WI38 (cell line): ENCODE results near the gene VKORC1.

Experiments used
- H3K4me3 ChIP-seq: 2 replicates; pipeline ENCODE4 v1.5.1; 2011; ENCODE audit warnings: low read depth, mild to moderate bottlenecking, control low read depth, low read length
- TF ChIP-seq, protein P1 (sequence below): IDR thresholded peaks from 2 replicates; pipeline ENCODE4 v1.5.1; 2012; ENCODE audit warnings: low read depth, mild to moderate bottlenecking, control low read depth, low read length

VKORC1 gene

DNA sequence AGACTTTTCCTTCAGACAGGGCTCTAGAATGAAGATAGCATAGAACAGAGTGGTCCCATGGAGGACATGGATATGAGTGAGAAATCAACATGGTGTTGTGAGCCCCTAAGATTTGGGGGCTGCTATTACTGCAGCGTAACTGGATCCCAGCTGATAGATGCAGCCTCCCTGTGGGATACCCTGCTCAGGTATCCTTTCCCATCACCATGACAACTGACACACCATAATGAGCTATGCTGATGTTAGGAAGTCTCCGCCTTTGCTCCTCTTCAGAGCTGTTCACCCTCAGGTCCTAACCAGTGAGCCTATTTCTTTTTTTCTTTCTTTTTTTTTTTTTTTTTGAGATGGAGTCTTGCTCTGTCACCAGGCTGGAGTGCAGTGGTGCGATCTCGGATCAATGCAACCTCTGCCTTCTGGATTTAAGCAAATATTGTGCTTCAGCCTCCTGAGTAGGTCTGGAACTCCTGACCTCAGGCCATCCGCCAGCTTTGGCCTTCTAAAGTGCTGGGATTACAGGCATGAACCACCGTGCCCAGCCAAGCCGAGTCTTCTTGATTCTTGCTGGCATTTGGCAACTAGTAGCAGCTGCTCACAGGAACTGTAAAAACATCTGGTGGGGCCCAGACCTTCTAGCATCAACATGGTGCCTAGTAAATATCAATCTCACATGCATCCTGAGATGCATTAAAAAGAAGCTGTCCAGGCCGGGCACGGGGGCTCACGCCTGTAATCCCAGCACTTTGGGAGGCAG lies 44.1 kb downstream of the VKORC1 start:
- TF ChIP-seq, protein P1, sequence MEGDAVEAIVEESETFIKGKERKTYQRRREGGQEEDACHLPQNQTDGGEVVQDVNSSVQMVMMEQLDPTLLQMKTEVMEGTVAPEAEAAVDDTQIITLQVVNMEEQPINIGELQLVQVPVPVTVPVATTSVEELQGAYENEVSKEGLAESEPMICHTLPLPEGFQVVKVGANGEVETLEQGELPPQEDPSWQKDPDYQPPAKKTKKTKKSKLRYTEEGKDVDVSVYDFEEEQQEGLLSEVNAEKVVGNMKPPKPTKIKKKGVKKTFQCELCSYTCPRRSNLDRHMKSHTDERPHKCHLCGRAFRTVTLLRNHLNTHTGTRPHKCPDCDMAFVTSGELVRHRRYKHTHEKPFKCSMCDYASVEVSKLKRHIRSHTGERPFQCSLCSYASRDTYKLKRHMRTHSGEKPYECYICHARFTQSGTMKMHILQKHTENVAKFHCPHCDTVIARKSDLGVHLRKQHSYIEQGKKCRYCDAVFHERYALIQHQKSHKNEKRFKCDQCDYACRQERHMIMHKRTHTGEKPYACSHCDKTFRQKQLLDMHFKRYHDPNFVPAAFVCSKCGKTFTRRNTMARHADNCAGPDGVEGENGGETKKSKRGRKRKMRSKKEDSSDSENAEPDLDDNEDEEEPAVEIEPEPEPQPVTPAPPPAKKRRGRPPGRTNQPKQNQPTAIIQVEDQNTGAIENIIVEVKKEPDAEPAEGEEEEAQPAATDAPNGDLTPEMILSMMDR, result no peak
- no peak overlapping the region for H3K4me3 ChIP-seq

DNA sequence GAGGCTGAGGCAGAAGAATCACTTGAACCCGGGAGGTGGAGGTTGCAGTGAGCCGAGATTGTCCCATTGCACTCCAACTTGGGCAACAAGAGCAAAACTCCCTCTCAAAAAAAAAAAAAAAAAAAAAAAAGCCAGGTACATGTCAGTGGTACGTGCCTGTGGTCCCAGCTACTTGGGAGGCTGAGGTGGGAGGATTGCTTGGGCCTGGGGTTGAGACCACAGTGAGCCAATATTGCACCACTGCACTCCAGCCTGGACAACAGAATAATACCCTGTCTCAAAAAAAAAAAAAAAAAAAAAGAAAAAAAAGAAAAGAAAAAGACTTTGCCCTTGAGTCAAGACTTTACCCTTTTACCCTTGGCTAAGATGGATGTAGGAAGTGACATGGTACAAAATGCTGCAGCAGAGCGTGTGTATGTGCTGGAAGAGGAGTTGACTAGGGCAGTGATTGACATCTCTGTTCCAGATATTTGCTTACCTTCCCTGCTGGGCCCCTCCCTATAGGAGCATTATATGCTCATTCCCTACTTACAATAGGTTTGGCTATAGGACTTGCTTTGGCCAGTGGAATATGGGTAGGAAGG lies 50.6 kb downstream of the VKORC1 start:
- H3K4me3 ChIP-seq, result no peak overlapping the region

DNA sequence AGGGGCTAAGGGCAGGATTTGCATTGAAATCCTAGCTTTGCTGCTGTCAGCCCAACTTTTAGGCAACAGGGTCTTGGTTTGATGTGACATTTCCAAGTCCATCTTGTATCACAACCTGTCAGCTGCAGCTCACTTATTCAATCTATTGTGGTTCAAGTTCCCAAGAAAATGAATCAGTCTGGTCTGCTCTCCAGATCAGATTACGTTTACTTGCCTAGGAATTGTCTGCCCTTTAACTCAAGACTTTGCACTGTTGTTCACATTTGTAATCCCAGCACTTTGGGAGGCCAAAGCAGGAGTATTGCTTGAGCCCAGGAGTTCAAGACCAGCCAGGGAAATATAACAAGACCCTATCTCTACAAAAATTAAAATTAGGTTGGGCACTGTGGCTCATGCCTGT lies 51.2 kb downstream of the VKORC1 start:
- TF ChIP-seq, protein P1, result no peak
- no peak overlapping the region for H3K4me3 ChIP-seq

More for the DNA sequence above, 50.6 kb downstream of the VKORC1 start:
- TF ChIP-seq, protein P1, result no peak

DNA sequence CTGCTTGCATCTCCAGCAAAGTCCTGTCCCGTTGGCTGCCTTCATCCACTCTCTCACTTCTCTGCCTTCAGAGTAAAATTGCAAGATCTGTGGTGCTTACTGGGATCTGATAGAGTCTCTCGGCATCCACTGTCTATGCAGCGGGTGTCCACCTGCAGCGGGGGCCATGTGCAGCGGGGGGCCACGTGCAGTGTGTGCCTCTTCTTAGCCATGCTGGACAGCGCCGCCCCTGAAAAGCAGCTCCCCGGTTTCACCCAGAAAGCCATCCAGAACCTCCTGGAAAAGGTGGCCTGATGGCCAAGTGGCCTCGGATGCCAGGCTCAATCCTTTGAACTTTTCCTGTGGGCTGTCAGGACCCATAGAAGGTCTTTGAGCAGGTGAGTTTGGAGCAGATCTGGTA lies 51.7 kb downstream of the VKORC1 start:
- H3K4me3 ChIP-seq, result no peak overlapping the region
- TF ChIP-seq, protein P1, result no peak
